ENCODE results near the gene NEFH. TPM values are rescaled to one million over a fixed set of nuclear protein-coding genes. Genes with fewer than 3 reads are reported as not detected.

The NEFH gene
- total RNA-seq, 1 experiment from 2014 or later, result 5.7 TPM

DNA sequence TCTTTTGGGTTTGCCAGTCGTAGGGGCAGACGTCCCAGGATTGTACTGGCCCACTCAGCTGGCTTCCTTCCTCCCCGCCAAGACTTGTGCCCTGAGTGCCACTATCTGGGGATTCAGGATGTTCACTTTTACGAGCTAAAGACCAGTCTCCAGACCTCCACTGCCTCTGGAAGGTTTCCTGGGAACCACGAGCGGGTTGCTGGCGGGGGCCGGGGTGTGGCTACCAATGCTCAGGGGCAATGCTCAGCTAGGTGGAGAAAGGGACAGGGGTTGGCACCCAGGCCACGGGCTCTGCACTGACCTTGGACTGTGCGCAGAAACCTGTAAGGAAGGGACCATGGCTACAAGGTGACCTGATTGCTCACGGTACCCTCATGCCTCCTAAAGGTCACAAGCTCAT, 2.2 kb downstream of the NEFH start:
- DNase-seq, result no peak

More for the DNA sequence above, 2.2 kb downstream of the NEFH start:
- Histone ChIP-seq H3K14ac (ENCODE audit: insufficient read depth, low read length) (no peak overlapping the region; the same call in 1 of the 2 replicates), H3K9ac (ENCODE audit: extremely low read depth, insufficient read length, low read length) (no peak overlapping the region), H4K5ac (ENCODE audit: insufficient read length, low read depth, low read length) (no peak overlapping the region), H4K20me1 (ENCODE audit: control insufficient read depth, insufficient read depth, insufficient read length) (no peaks in the 10 kb centered on the region), H3K79me1 (ENCODE audit: insufficient read depth, low read depth, low read length, poor library complexity, severe bottlenecking) (no peaks in the 10 kb centered on the region), H4K91ac (ENCODE audit: insufficient read length, low read depth, low read length) (no peak overlapping the region), H3K27me3 (ENCODE audit: insufficient read depth, low read length) (peaks cover 27% of the 10 kb centered on the region), H2AK5ac (ENCODE audit: insufficient read length, low read length) (no peak overlapping the region), H3K79me2 (ENCODE audit: insufficient read depth, low read length) (no peaks in the 10 kb centered on the region), H3T11ph (ENCODE audit: low read length) (no peak overlapping the region), H3K4ac (ENCODE audit: low read depth, low read length) (no peak overlapping the region), H2BK12ac (ENCODE audit: insufficient read length, low read depth, low read length) (no peak overlapping the region), H3K4me1 (ENCODE audit: insufficient read depth, low read length) (peaks cover 6% of the 10 kb centered on the region), H2BK120ac (ENCODE audit: low read depth, low read length, poor library complexity, severe bottlenecking) (no peak overlapping the region), H3K56ac (ENCODE audit: insufficient read length, low read depth, low read length) (no peak overlapping the region), H2AFZ (ENCODE audit: low read length) (no peak overlapping the region), H2BK20ac (ENCODE audit: low read depth, low read length, poor library complexity, severe bottlenecking) (no peak overlapping the region), H3K23me2 (ENCODE audit: insufficient read length, low read depth, low read length, poor library complexity, severe bottlenecking) (peaks cover 10% of the 10 kb centered on the region), H3K4me2 (ENCODE audit: insufficient read depth, insufficient read length, low read length) (no peak overlapping the region), H4K8ac (replicated peaks; ENCODE audit: insufficient read length, low read depth, low read length) (no peak overlapping the region), H3K18ac (ENCODE audit: insufficient read length, low read depth, low read length) (no peak overlapping the region), H3K27ac (ENCODE audit: insufficient read length, low read depth, low read length) (no peak overlapping the region), H2BK5ac (ENCODE audit: insufficient read length, low read length) (no peak overlapping the region), H2BK15ac (ENCODE audit: low read depth, low read length) (no peak overlapping the region), H3K23ac (ENCODE audit: insufficient read length, low read depth, low read length) (no peak overlapping the region), H3K9me3 (ENCODE audit: control insufficient read depth, low read depth, low read length) (no peaks in the 10 kb centered on the region)
- TF ChIP-seq CTCF (conservative IDR thresholded peaks at IDR 0.05), result no peak
- Mint-ChIP-seq H3K9me3 (peaks cover 8 to 9% of the 10 kb centered on the region in 2 experiments), H3K4me3 (peak overlapping the region; percentile 58 to 82; a peak in 4 of 5 replicates), H3K27me3 (ENCODE audit: low read depth) (peaks cover 60% of the 10 kb centered on the region), H3K4me1 (peaks cover 35 to 39% of the 10 kb centered on the region in 2 experiments), H3K36me3 (ENCODE audit: insufficient read depth in 1 of 3, low read depth in 3 of 3) (peaks cover 4 to 11% (median 5%) of the 10 kb centered on the region in 3 experiments; a peak in 5 of 7 replicates), H3K27ac (no peak overlapping the region; a peak in 1 of 7 replicates)
- WGBS (ENCODE audit: extremely low coverage, insufficient read length, low lambda C conversion rate), result no CpG with 5 or more reads among the region's 11 CpGs
